PC-3 (cell line): ENCODE results near the gene SULT1A1. TPM values are rescaled to one million over a fixed set of nuclear protein-coding genes. Genes with fewer than 3 reads are reported as not detected.
"Not testable (repeated sequence)": the region's sequence is repeated elsewhere in the genome, so short reads cannot be mapped to it uniquely, and the experiment has no call there.

Experiments
- ATAC-seq: fragments of 200-7000 bp; cut with Tn5 transposase; 2 replicates; pipeline ENCODE4 v1.9.1; 2020; ENCODE audit warnings: mild to moderate bottlenecking, moderate library complexity
- BruUV-seq: library from RNA; stranded (reverse); fragments of 400-500 nt; replicated peaks from 2 replicates; lab custom pipeline; 2021; lab: Mats Ljungman, UMichigan
- CTCF ChIA-PET: fragments of 300-600 bp; sonication (Branson Sonifier 250); formaldehyde crosslinking; loops from one replicate; lab custom pipeline; 2022; ENCODE audit warnings: antibody characterized with exemption; lab: Charles Lee
- POLR2A ChIA-PET: fragments of 300-600 bp; sonication (Branson Sonifier 250); formaldehyde crosslinking; loops from one replicate; lab custom pipeline; 2022; ENCODE audit warnings: antibody characterized with exemption; ENCODE audit not compliant: unreplicated experiment; lab: Charles Lee
- DNase-seq: peaks from one replicate; pipeline ENCODE4 v3.0.0-alpha.2; 2015
- H2AFZ ChIP-seq: fragments of 300-600 bp; sonication (generic); 2 replicates; pipeline ENCODE4 v1.6.0; 2016; ENCODE audit warnings: antibody characterized with exemption, low read length
- H3F3A ChIP-seq: fragments of 300-600 bp; sonication (generic); one replicate; pipeline ENCODE4 v1.6.0; 2017; ENCODE audit warnings: antibody characterized with exemption, low read length, control low read depth, mild to moderate bottlenecking; ENCODE audit not compliant: unreplicated experiment
- H3K27ac ChIP-seq: fragments of 300-600 bp; sonication (generic); 2 replicates; pipeline ENCODE4 v1.5.1; 2016; ENCODE audit warnings: mild to moderate bottlenecking, low read length
- H3K27me3 ChIP-seq: fragments of 300-600 bp; sonication (generic); 2 replicates; pipeline ENCODE4 v1.6.1; 2016; ENCODE audit warnings: low read length, mixed read lengths
- H3K36me3 ChIP-seq: fragments of 300-600 bp; sonication (generic); 2 replicates; pipeline ENCODE4 v1.6.1; 2016; ENCODE audit warnings: low read depth, mixed run types, low read length, mixed read lengths
- H3K4me1 ChIP-seq: fragments of 300-600 bp; sonication (generic); 2 replicates; pipeline ENCODE4 v1.5.1; 2016; ENCODE audit warnings: low read length; ENCODE audit not compliant: insufficient read depth
- H3K4me2 ChIP-seq: fragments of 300-600 bp; sonication (generic); 2 replicates; pipeline ENCODE4 v1.6.0; 2016; ENCODE audit warnings: low read length
- H3K4me3 ChIP-seq: fragments of 300-600 bp; sonication (generic); 2 replicates; pipeline ENCODE4 v1.5.1; 2016; ENCODE audit warnings: mild to moderate bottlenecking, low read length, mixed read lengths
- H3K79me2 ChIP-seq: fragments of 300-600 bp; sonication (generic); 2 replicates; pipeline ENCODE4 v1.6.1; 2017; ENCODE audit warnings: low read length, mixed read lengths
- H3K9ac ChIP-seq: fragments of 300-600 bp; sonication (generic); 2 replicates; pipeline ENCODE4 v1.6.0; 2016; ENCODE audit warnings: mild to moderate bottlenecking, low read length
- H3K9me2 ChIP-seq: fragments of 300-600 bp; sonication (generic); replicated peaks from 2 replicates; pipeline ENCODE4 v1.6.1; 2016; ENCODE audit warnings: mixed run types, low read length, mixed read lengths
- H3K9me3 ChIP-seq: fragments of 300-600 bp; sonication (generic); 2 replicates; pipeline ENCODE4 v1.6.1; 2016; ENCODE audit warnings: low read length, mixed read lengths
- H4K20me1 ChIP-seq: fragments of 300-600 bp; sonication (generic); 2 replicates; pipeline ENCODE4 v1.6.1; 2016; ENCODE audit warnings: low read length, mixed read lengths
- CTCF ChIP-seq: fragments of 300-600 bp; sonication (generic); conservative IDR thresholded peaks from 2 replicates; pipeline ENCODE4 v1.5.1; 2017; ENCODE audit warnings: antibody characterized with exemption, low read depth, mild to moderate bottlenecking, low read length
- EZH2 ChIP-seq: fragments of 300-600 bp; sonication (generic); IDR thresholded peaks from one replicate; pipeline ENCODE4 v1.6.1; 2017; ENCODE audit warnings: antibody characterized with exemption, mild to moderate bottlenecking, low read length; ENCODE audit not compliant: unreplicated experiment
- EZH2phosphoT487 ChIP-seq: fragments of 300-600 bp; sonication (generic); IDR thresholded peaks from 2 replicates; pipeline ENCODE4 v1.6.1; 2018; ENCODE audit warnings: mild to moderate bottlenecking, antibody characterized with exemption, low read length, borderline replicate concordance
- intact Hi-C: fragments of 100-400 bp; cut with micrococcal nuclease; formaldehyde crosslinking; loops from 2 replicates; pipeline ENCODE4 v1.9.0; 2023
- total RNA-seq: library from RNA; depleted of rRNA; stranded (reverse); fragments of >200 nt; gene quantifications from 2 replicates; pipeline ENCODE4 v1.2.3, GENCODE V29; 2014

The SULT1A1 gene
- total RNA-seq, 1 experiment from 2014 or later = 2.9 TPM

DNA sequence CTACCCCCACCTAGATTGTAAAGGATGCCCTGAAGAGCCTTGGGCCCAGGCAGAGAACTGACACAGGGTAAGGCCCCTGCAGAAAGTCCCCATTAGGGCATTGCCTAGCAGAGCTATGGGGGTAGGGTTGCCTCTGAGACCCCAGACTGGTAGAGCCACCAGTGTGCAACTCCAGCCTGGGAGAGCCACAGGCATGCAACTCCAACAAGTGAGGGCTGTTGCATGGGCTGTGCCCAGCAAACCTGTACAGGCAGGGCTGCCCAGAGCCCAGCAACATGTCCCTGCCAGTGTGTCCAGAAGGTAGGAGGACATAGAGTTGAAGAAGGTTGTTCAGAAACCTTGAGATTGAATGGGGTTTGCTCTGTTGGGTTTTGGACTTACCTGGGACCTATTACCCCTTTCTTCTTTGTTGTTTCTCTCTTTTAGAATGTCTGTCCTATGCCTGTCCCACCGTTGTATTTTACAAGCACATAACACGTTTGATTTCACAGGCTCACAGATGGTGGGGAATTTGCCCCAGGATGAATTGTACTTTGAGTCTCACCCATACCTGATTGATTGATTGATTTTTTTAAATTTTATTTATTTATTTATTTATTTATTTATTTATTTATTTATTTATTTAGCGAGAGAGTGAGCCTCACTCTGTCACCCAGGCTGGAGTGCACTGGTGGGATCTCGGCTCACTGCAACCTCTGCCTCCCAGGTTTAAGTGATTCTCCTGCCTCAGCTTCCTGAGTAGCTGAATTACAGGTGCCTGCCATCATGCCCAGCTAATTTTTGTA is 39.7 kb downstream of the SULT1A1 start:
- Histone ChIP-seq H3F3A (no peaks in the 10 kb centered on the region), H3K4me3 (no peak overlapping the region), H3K9me2 (no peaks in the 10 kb centered on the region), H3K4me1 (0 out of 2 replicates have a peak, but pooled peaks cover 3% of the 10 kb centered on the region), H3K79me2 (no peaks in the 10 kb centered on the region), H3K9me3 (peaks cover 6% of the 10 kb centered on the region; the same call in 1 of the 2 replicates), H3K9ac (no peak overlapping the region), H3K4me2 (no peak overlapping the region), H4K20me1 (no peaks in the 10 kb centered on the region), H3K27me3 (no peaks in the 10 kb centered on the region), H2AFZ (no peak overlapping the region), H3K36me3 (peaks cover 4% of the 10 kb centered on the region; the same call in 1 of the 2 replicates), H3K27ac (no peak overlapping the region)
- no peak for TF ChIP-seq EZH2phosphoT487
- ChIA-PET POLR2A (no interaction called here), CTCF (no interaction called here)
- DNase-seq (no peak), ATAC-seq (no peak)
- intact Hi-C loops = no loop called here
- no TSS peak for BruUV-seq

DNA sequence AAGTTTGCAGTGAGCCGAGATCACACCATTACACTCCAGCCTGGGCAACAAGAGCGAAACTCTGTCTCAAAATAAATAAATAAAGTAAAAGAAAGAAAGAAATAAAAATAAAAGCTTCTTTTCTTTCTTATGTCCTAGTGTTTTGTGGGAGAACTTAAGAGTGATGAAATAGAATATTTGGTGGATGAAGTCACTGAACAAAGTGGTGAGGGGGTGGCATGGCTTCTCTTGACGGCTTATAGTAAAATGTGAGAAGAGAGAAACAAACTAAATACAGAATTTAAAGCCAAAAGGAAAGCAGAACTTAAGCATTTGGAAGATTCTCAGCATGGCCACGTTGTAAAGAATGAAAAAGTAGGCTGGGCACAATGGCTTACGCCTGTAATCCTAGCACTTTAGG is 40.8 kb downstream of the SULT1A1 start:
- Histone ChIP-seq H3F3A (no peaks in the 10 kb centered on the region), H2AFZ (no peak overlapping the region), H3K36me3 (peaks cover 4% of the 10 kb centered on the region; the same call in 1 of the 2 replicates), H3K9me3 (peaks cover 6% of the 10 kb centered on the region; the same call in 1 of the 2 replicates), H3K9ac (no peak overlapping the region), H4K20me1 (no peaks in the 10 kb centered on the region), H3K79me2 (no peaks in the 10 kb centered on the region), H3K4me2 (no peak overlapping the region), H3K27me3 (no peaks in the 10 kb centered on the region), H3K27ac (no peak overlapping the region), H3K4me3 (no peak overlapping the region), H3K4me1 (no peaks in the 10 kb centered on the region), H3K9me2 (no peaks in the 10 kb centered on the region)
- BruUV-seq = no TSS peak
- intact Hi-C loops = no loop called here
- TF ChIP-seq EZH2phosphoT487 (no peak), CTCF (no peak)
- ATAC-seq (no peak), DNase-seq (no peak)
- CTCF ChIA-PET = no interaction called here
- POLR2A ChIA-PET = no interaction called here

- ATAC-seq (no peak), DNase-seq (no peak)
- intact Hi-C loops = no loop called here
- Histone ChIP-seq H3K36me3 (peaks cover 4% of the 10 kb centered on the region; the same call in 1 of the 2 replicates), H3F3A (no peaks in the 10 kb centered on the region), H3K9me3 (peaks cover 6% of the 10 kb centered on the region; the same call in 1 of the 2 replicates), H3K9ac (no peak overlapping the region), H4K20me1 (no peaks in the 10 kb centered on the region), H3K27me3 (no peaks in the 10 kb centered on the region), H3K4me3 (no peak overlapping the region), H3K4me2 (no peak overlapping the region), H3K9me2 (no peaks in the 10 kb centered on the region), H3K27ac (no peak overlapping the region), H3K4me1 (no peaks in the 10 kb centered on the region), H2AFZ (no peak overlapping the region), H3K79me2 (no peaks in the 10 kb centered on the region)
- TF ChIP-seq CTCF (no peak), EZH2 (no peak), EZH2phosphoT487 (no peak)
- POLR2A ChIA-PET = no interaction called here
- BruUV-seq = no TSS peak
- CTCF ChIA-PET = no interaction called here
These were observed 42.6 kb downstream of the SULT1A1 start for GRCh38 chr16:28567292-28567691.

DNA sequence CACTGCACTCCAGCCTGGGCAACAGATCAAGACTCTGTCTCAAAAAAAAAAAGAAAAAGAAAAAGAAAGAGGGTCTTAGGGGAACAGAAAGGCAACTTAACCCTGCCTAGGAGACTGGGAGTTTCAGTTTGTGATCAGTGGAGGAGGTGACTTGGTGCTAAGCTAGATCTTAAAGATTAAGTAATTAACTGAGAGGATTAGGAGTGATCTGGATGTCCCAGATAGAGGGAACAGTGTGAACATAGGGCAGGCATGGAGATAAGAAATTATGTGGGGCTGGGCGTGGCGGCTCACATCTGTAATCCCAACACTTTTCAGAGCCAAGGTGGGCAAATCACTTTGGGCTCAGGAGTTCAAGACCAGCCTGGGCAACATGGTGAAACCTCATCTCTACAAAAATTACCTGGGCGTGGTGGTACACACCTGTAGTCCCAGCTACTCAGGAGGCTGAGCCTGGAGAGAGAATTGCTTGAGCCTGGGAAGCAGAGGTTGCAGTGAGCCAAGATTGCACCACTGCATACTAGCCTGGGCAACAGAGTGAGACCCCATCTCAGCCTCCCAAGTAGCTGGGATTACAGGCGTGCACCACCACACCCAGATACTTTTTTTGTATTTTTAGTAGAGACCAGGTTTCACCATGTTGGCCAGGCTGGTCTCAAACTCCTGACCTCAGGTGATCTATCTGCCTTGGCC is 43.5 kb downstream of the SULT1A1 start:
- H3F3A ChIP-seq, H3K9ac ChIP-seq, H3K9me2 ChIP-seq, CTCF ChIA-PET, H3K9me3 ChIP-seq, ATAC-seq, POLR2A ChIA-PET, H3K36me3 ChIP-seq, DNase-seq, H4K20me1 ChIP-seq, H3K4me3 ChIP-seq, H3K4me1 ChIP-seq, H3K79me2 ChIP-seq, BruUV-seq, H3K4me2 ChIP-seq, intact Hi-C loops, H2AFZ ChIP-seq, H3K27me3 ChIP-seq, H3K27ac ChIP-seq: not testable (repeated sequence)
